HG03280 (cell line): ENCODE data around the gene PSPH.
"Not testable (repeated sequence)": the region's sequence is repeated elsewhere in the genome, so short reads cannot be mapped to it uniquely, and the experiment has no call there.

Experiments
- ATAC-seq: cut with Tn5 transposase; IDR thresholded peaks from one replicate; pipeline ENCODE4 v1.9.1; 2021; ENCODE audit warnings: mild to moderate bottlenecking, moderate library complexity; ENCODE audit not compliant: unreplicated experiment

PSPH gene

DNA sequence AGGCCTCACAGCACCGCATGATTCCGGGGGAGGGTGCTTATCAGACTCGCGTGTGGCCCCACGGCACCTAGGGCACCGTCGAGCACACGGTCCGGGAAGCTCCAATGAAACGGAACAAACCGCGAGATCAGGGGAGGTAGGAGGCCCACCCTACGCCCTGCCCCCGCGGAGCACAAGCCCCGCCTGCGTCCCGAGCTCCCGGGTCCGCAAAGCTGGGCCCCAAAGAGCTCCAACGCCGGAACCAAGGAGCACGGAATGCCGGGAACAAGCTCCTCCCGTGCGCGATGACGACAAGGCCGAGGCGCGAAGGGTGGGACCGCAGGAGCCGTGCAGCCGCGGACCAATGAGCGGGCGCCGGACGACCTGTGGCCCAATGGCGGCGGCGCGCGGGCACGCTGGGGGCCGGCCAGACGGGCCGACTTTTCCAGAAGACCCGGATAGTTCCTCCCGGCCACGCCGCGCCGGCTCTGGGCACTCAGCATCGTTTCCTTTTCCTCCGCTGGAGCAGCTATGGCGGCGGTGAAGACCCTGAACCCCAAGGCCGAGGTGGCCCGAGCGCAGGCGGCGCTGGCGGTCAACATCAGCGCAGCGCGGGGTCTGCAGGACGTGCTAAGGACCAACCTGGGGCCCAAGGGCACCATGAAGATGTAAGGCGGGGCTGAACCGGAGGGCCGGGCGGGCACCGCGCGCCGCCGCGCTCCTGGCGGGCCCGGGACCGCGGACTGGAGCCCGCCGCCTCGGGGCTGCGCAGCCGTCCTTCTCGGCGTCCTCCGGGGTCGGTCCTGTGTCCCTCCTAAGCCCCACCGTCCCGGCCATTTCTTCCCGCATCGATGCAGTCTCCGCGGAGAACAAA lies at the start of gene PSPH, which contains the start of gene CCT6A:
PSPH (minus strand) TSS at position 106 of the 853 bp plus-strand sequence. CDS start 30,232 bp downstream, outside the sequence.
CCT6A (plus strand) TSS at position 427 of the 853 bp plus-strand sequence; CDS start at position 511, 84 bp downstream.
- peak; percentile 95 for ATAC-seq

DNA sequence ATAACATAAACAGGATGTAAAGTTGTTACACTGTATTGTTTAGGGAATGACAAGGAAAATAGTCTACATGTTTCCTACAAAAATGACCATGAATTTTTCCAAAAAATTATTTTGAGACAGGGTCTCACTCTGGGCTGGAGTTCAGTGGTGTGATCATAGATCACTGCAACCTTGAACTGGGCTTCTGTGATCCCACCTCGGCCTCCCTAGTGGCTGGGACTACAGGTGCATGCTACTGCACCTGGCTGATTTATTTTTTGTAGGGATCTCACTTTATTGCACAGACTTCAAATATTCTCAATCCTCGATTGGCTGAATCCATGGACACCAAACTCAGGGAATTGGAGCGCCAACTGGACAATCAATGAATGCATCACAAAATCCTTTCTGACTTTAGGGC lies 48.4 kb upstream of the PSPH start:
- ATAC-seq, result no peak

DNA sequence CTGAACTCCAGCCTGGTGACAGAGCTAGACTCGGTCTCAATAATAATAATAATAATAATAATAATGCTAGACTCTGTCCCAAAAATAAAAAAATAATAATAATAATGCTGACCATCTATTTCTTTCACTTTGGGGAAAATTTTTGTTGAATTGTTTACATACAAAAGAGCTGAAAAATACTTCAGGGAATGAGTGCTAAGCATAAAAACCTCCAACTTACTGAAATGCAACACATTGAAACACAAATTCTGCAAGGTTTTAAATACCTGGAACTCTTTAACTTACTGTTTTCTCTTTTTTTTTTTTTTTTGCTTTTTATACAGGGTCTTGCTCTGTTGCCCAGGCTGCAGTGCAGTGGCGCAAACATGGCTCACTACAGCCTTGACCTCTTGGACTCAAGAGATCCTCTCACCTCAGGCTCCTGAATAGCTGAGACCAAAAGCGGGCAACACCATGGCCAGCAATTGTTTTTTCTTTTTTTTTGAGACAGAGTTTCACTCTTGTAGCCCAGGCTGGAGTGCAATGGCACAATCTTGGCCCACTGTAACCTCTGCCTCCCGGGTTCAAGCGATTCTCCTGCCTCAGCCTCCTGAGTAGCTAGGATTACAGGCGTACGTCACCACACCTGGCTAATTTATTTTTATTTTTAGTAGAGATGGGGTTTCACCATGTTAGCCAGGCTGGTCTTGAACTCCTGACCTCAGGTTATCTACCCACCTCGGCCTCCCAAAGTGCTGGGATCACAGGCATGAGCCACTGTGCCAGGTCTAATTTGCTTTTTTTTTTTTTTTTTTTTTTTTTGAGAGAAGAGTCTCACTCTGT lies 47.2 kb upstream of the PSPH start:
- not testable (repeated sequence) for ATAC-seq

DNA sequence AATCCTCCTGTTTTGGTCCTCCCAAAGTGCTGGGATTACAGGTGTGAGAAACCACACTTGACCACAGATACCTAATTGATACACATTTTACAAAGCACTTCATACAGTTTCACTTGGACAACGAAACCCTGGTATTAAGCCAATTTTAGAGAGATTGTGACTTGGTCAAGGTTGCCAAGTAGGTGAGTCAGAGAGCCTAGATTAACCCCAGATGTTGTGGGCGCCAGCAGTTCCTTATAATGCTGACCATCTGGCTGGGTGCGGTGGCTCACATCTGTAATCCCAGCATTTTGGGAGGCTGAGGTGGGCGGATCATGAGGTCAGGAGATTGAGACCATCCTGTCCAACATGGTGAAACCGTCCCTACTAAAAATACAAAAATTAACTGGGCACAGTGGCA lies 46.5 kb upstream of the PSPH start:
- no peak for ATAC-seq

DNA sequence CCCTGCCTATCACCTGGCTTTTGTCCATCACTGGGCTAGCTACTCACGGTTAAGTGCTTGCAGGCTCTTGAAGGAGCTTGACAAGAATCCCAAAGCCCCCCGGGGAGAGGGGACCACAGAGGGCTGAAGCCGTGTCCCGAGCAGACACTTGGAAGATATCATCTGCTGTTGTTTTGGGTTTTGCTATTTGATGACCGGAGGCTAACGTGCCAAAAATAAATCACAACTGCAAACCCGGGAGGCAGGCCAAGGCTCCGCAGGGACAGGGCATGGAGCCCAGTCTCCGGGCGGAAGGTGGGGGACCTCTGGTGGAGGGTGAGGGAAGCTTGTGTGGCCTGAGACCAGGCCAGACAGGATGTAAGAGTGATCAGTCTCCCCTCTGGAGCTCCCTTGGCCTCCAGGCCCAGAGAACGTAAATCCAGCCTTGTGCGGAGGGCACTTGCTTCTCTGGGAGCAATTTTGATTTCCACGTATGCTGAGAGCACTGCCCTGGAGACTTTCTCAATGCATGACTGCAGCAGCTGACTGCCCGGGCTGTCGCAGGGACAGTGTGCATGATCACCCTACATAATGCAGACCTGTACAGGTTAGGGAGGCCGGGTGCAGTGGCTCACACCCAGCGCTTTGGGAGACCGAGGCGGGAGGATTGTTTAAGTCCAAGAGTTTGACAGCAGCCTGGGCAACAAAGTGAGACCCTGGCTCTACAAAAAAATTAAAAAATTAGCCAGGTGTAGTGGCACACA lies 41.7 kb upstream of the PSPH start, which contains the start of gene PHKG1:
PHKG1 (minus strand) TSS at position 164 of the 743 bp plus-strand sequence. CDS start 4,011 bp downstream, outside the sequence.
- ATAC-seq, result no peak

DNA sequence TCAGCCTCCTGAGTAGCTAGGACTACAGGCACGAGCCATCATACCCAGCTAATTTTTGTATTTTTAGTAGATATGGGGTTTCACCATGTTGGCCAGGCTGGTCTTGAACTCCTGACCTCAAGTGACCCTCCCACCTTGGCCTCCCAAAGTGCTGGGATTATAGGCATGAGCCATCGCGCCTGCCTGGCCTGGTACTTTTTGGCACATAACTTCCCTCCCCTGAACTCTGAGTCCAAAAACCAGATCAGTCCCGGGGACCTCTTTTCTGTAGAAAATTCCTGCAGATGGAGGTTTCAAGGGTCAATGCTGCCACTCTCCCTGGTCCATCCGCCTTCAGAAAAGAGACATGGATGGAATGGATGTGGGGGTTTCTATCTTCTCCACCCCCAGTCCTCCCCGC lies 41.1 kb upstream of the PSPH start:
- not testable (repeated sequence) for ATAC-seq

DNA sequence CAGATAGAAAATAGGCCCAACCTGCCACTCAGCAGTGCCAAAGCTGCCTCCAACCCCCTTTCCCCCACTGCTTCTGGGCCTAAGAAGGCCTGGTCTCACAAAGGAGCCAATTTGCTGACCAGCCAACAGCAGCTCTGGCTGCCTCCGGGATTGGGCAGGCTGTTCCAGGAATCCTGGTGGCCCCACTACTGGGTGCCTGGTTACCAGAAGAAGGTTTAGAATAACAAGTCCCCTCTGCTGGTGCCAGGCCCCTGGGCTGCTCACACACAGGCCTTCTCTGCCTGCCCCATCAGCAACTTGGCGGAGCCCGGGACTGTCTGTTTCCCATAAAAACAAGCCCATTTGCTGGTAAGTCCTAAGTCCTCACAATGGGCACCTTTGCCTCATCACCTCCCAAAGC lies 40.3 kb upstream of the PSPH start:
- ATAC-seq, result no peak

DNA sequence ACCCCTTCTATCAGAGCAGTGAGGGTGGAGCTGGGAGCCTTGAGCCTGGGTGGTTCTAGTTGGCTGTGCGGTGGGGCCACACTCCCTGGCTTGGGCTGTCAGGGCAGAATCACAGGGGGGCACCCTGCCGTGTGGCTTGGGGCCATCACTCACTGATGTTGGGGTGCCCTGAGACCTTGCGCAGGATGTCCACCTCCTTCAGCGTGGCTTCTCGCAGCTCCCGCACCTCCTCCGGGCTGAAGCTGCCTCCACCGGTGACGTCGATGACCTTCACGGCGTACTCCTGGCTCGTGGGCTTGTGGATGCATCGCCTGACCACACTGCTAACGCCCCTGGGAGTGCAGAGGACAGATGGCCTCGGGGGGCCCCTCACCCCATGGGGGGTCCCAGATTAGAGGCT lies 36.2 kb upstream of the PSPH start:
- no peak for ATAC-seq

DNA sequence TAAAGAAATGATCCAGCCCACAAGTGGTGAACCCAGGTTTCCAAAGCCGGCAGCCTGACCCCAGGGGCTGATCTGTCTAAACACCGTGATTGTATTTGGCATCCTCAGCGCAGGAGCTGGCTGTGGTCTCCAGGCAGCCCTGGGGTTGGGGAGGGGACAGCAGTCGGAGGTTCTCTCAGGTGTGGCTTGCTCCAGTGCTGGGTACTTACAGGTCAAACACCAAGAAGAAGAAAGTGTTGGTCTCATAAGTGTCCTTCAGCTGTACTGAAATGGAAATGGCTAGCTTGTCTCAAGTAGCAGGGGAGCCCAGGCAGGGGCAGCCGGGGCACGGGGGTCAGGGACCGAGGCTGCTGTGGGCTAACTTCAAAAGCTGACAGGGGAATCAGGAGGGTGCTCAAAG lies 35.5 kb upstream of the PSPH start:
- no peak for ATAC-seq

DNA sequence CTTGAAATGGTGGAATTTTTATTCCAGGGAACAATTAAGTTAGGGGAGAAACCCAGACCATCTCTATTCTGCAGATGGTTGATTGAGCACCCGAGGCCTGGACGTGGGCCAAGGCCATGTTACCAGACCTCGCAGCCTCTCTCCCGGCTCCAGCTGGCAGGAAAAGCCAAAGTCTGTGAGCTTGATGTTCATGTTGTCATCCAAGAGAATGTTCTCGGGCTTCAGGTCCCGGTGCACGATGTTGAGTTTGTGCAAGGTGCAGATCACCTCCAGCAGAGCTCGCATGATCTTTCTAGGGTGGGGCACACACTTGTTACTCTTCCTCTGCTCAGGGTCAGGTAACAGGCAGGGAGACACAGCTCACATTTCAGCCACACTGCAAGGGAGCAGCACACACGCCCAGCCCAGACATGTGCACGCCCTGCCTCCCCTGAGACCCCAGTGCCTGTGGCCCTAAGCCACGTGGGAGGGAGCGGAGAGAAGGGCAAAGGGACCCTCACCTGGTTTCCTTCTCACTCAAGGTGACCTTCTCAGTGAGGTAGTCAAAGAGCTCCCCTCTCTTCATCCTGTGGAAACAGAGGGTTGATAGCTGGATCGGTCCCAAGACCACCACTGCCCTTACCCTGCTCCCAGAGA lies 32.0 kb upstream of the PSPH start:
- ATAC-seq, result no peak

DNA sequence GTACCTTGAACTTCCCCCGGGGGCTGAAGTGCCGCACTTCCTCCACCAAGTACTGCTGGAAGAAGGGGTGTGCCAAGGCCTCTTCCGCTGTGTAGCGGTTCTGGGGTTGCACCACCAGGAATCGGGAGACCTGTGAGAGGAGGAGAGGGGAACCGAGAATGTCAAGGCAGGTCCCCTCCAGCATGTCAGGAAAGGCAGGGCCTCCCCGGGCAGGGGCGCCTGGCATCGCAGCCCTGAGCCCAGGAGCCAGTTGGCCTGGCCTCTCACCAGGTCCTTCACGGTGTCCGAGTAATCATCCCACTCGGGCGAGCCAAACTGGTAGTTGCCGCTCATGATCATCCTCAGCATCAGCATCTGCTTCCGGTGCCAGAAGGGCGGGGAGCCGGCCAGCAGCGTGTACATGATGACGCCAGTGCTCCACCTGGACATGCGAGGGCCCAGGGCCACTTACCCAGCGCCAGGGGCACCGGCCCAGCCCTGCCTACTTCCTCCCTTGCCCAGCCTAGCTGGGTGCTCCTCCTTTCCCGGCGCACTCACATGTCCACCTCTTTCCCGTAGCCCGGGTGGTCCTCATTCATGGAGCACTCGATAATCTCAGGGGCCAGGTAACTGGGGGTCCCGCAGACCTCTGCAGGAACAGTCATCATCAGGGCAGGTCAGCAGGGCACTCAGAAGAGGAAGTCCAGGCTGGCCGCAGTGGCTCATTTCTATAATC lies 30.5 kb upstream of the PSPH start:
- ATAC-seq, result no peak

DNA sequence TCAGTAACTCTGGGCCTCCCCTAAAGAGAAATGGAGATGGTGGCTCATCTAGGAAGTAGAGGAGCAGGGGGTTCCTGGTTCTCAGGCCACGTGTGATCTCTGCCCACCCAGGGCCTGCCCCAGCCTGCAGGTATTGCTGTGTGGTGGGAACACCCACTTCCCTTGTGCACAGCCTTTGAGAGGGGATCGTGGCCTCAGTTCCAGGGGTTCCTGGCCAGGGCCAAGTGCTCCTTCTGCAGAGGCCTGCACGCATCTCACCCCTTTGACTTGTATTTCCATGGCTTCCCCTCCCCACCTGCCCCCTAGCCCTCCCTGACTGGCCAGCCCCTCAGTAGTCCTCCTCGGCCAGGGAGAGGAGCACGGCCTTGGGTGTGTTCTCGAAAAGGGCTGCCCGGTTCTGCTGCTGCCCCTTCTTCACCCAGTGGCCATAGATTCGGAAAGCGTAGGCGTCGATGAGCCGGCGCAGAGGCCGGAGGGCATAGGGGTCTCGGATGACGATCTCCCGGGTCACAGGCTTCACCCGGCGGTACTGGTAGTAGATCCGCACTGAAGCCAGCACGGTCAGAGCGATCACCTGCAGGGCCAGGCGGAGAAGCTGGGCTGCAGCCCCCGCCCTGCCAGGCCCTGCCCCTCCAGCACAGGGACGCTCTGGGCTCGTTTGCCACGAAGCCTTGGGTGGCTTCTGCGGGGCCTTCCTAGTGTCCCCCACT lies 29.6 kb upstream of the PSPH start:
- not testable (repeated sequence) for ATAC-seq

DNA sequence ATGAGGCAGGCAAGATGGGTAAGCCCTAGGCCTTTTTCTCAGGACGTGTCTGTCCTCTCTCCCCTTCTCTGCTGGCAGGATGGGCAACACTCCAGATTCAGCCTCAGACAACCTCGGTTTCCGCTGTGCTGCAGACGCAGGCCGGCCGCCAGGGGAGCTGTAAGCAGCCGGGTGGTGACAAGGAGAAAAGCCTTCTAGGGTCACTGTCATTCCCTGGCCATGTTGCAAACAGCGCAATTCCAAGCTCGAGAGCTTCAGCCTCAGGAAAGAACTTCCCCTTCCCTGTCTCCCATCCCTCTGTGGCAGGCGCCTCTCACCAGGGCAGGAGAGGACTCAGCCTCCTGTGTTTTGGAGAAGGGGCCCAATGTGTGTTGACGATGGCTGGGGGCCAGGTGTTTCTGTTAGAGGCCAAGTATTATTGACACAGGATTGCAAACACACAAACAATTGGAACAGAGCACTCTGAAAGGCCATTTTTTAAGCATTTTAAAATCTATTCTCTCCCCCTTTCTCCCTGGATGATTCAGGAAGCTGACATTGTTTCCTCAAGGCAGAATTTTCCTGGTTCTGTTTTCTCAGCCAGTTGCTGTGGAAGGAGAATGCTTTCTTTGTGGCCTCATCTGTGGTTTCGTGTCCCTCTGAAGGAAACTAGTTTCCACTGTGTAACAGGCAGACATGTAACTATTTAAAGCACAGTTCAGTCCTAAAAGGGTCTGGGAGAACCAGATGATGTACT lies 28.4 kb upstream of the PSPH start:
- no peak for ATAC-seq

DNA sequence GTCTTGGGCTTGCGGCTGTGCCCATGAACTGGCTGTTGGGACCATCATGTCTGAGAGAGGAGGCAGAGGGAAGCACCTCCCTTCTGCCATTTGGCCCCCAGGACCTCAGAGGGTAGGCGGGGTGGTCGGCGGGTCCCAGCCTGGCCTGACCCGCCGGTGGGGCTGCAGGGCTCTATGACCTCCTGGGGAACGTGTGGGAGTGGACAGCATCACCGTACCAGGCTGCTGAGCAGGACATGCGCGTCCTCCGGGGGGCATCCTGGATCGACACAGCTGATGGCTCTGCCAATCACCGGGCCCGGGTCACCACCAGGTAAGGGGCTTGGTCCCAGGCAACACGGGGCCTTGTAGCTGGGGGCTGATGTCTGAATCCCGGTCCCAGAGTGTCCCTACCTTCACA lies 27.0 kb upstream of the PSPH start:
- ATAC-seq, result no peak

DNA sequence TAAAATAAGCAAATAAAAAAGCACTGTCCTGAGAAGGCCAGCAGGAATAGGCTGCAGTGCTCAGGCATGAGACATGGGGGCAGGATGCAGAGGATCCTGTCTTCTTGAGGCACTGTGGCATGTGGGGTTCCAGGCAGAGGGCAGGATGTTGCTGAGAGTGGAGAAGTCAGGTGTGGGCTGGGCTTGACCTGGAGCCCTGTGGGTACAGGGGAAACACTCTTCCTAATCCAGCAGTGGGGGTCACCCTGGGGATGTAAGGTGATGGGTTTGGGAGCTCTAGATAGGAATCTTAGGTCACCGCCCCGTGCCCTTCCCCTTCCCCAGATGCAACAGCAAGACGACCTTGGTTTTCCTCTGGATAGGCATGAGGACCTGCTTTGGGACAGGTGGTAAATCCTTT lies 26.4 kb upstream of the PSPH start:
- ATAC-seq, result no peak

DNA sequence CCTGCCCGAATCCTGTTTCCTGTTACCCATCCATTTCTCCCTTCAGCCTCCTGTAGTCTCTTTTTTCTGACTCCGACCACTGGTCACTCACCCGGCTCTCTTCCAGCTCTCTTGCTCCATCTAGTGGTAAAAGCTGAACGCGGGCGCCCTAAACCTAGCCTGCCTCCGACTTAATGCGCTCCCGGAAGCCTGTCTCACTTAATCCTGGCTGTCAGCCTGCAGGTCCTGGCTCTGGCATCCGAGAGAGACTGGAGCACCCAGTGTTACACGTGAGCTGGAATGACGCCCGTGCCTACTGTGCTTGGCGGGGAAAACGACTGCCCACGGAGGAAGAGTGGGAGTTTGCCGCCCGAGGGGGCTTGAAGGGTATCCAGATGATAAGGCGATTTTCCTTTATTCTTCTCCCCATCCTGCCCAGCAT lies 23.1 kb upstream of the PSPH start:
- ATAC-seq, result peak; percentile 77

DNA sequence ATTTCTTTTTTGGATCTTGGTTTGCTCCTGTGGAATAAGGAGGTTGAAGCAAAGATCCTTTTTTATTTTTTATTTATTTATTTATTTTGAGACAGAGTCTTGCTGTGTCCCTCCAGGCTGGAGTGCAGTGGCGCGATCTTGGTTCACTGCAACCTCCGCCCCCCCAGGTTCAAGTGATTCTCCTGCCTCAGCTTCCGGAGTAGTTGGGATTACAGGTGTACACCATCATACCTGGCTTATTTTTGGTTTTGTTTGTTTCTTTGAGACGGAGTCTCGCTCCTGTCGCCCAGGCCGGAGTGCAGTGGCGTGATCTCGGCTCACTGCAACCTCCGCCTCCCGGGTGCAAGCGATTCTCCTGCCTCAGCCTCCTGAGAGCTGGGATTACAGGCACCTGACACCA lies 15.1 kb upstream of the PSPH start:
- not testable (repeated sequence) for ATAC-seq

DNA sequence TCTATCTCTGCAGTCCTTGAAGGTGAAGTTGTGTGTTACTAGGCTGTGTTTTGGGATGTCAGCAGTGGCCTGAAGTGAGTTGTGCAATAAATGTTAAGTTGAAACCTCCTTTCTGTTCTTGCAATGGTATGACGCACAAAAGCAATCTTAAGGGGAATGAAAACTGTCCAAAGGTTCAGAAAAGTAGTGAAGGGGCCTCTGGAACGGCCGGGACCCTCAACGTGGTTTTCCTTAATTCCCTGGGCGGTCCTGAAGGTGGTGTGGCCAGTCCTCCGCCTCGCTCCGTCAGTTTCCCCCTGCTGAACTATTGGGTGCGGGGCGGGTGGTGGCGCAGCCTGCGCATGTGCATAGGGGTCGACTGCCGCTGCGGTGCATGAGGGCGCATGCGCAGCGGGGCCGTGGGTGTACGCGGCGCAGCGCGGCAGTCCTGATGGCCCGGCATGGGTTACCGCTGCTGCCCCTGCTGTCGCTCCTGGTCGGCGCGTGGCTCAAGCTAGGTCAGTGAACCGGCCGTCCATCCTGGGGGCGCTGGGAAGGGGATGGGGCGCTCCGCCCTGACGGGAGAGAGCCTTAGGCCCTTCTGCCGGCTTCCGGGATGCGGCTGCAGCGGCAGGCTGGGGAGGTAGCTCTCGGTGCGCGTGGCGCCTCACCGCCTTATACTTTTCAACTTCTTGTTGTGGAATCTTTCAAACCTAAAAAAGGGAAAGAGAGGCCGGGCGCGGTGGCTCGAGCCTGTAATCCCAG lies 12.8 kb upstream of the PSPH start, which contains the start of gene SUMF2:
SUMF2 (plus strand) TSS at position 405 of the 744 bp plus-strand sequence; CDS start at position 431, 26 bp downstream.
- ATAC-seq, result peak; percentile 83
